IPS-18c (cell line): ENCODE measurements around the gene PPP1R11.
A peak's percentile ranks its signal among the peaks of the same experiment; 100 is the strongest.
"Not testable (repeated sequence)": the region's sequence is repeated elsewhere in the genome, so short reads cannot be mapped to it uniquely, and the experiment has no call there.

ENCODE experiments used
- H3K4me3 ChIP-seq: 2 replicates; pipeline ENCODE4 v1.7.0; 2013; ENCODE audit warnings: low read depth, mild to moderate bottlenecking, low read length, moderate library complexity; ENCODE audit not compliant: insufficient read depth
- H3K9me3 ChIP-seq: one replicate; pipeline ENCODE4 v1.6.1; 2013; ENCODE audit warnings: mild to moderate bottlenecking, low read length, moderate library complexity; ENCODE audit not compliant: control insufficient read depth, insufficient read depth

PPP1R11 gene, protein sequence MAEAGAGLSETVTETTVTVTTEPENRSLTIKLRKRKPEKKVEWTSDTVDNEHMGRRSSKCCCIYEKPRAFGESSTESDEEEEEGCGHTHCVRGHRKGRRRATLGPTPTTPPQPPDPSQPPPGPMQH

DNA sequence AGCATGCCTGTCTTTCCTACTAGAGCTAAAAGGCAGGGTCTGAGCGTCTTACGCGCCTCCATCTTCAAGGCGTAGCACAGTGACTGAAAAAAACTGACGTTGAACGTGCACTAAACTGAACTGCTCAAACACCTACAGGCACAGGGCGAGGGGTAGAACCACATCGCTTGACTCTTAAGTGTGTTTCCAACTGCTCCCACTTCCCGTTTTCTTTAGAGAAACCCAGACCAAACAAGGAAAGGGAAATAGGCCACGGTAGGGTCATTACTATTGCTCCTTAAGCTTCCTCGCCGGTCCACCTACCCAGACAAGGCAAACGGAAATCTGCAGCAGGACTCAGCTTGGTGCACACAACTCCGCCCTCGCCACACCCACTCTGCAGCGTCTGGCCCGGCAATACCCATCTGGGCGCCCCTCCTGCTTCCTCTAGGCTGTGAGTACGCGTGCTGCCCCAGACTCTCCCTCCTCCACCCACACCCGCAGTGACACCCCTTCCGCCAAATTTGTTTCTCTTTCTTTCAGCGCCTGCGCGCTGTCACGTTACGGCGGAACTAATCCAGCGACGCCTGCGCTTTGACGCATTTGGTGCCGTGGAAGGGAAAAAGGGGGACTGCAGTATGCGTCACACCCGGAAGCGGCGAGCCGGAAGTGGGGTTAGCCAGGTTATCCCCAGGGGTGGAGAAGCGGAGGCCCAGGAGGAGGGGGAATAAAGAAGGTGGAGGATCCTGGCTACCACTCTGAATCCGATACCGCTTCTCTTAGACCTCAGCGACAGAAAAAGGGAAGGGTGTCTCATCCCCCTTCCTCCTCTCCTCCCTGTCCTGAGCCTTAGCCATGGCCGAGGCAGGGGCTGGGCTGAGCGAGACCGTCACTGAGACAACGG is at the start of gene PPP1R11:
Gene PPP1R11, plus strand, starts transcription at position 622 of the 883 bp plus-strand sequence. Its CDS starts 213 bp downstream, at position 835.
- H3K4me3 ChIP-seq = peak within 1 kb of the TSS; percentile 95
- H3K9me3 ChIP-seq = no peaks in the 10 kb centered on the region

DNA sequence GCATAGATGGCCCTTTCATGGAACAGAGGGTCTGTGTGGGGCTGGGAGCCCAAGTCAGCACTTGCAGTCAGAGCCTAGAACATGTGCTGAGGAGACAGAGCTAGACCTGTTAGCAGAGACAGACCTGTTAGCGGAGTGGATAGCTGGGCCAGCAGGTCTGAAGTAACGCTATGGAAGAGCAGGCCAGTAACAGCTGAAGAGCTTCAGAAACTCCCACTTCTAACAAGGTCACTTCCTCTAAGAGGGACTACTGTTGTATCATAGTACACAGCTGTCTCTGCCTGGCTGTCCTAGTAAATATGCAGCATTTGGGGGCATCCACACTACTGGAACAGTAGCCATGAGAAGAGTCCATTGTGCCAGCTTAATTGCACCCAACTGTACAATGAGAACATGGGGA is 47.2 kb upstream of the PPP1R11 start:
- Histone ChIP-seq H3K4me3 (no peak overlapping the region), H3K9me3 (no peaks in the 10 kb centered on the region)

DNA sequence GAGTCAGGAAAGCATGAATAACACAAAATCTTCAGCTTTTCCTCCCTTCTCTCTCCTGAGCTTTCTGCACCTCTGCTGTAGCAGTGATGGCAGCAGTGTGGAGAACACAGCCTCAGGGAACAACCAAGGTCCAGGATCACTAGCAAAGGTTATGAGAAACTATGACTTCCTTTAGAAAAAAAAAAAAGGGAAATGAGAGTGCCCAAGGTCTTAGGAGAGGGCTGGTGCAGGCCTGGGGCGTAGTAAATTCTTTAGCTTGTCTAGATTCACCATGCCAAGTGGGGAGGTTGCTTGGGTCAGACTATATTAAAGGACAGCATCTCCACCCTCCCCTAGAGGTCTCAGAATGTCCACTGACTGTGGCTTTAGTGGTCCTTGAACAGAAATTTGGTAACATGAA is 46.4 kb upstream of the PPP1R11 start:
- no peaks in the 10 kb centered on the region for H3K9me3 ChIP-seq
- no peak overlapping the region for H3K4me3 ChIP-seq

DNA sequence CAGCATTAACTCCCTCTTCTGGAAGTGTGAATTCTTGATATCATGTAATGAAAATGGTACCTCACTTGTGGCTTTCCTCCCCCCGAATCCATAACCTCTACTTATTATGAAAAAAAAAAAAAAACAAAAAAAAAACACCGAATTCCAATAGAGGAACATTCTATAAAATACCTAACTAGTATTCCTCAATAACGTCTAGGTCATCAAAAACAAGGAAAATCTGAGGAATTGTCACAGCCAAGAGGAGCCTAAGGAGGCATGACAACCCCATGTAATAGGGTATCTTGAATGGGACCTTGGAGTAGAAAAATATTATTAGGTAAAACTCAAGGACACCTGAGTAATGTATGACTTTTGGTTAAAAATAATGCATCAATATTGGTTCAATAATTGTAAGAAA is 44.8 kb upstream of the PPP1R11 start:
- H3K9me3 ChIP-seq = no peaks in the 10 kb centered on the region
- H3K4me3 ChIP-seq = no peak overlapping the region

DNA sequence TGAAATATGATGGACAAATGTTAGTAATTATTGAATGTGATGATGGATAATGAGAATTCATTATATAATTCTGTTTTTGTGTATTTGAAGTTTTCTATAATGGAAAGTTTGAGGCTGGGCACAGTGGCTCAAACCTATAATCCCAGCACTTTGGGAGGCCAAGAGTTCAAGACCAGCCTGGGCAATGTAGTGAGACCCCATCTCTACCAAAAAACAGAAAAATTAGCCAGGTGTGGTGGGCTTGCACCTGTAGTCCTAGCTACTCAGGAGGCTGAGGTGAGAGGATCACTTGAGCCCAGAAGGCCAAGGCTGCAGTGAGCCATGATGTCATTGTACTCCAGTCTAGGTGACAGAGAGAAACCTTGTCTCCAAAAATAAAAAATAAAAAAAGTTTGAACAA is 44.3 kb upstream of the PPP1R11 start:
- not testable (repeated sequence) for H3K9me3 ChIP-seq, H3K4me3 ChIP-seq

DNA sequence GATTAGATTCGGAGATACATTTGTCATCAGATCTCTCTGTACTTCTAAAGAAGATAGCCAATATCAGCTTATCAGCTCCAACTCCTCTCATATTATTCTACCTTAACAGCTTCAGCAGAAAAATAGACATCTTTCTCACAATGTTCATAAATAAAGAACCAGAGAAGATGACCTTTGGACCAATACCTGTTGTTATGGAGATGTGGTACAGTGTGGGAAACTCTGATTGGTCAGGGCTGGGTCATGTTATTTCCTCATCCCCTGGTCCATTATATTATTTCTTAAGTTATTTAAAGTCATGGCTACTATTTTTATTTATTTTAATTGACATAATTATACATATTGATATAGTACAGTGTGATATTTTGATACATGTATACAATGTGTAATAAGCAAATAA is 41.8 kb upstream of the PPP1R11 start:
- Histone ChIP-seq H3K4me3 (no peak overlapping the region), H3K9me3 (no peaks in the 10 kb centered on the region)

DNA sequence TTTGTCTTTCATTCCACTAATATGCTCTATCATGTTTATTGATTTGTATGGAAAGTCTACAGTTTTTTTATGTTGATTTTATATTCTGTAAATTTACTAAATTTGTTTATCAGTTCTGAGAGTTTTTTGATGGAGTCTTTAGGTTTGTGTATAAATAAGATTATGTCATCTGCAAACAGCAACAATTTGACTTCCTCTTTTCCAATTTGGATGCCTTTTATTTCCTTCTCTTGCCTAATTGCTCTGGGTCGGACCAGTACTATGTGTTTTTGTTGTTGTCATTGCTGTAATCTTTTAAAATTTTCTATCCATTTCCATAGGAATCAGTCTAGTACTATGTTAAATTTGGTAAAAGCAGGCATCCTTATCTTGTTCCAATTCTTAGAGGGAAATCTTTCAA is 37.4 kb upstream of the PPP1R11 start:
- H3K9me3 ChIP-seq = no peaks in the 10 kb centered on the region
- H3K4me3 ChIP-seq = no peak overlapping the region

DNA sequence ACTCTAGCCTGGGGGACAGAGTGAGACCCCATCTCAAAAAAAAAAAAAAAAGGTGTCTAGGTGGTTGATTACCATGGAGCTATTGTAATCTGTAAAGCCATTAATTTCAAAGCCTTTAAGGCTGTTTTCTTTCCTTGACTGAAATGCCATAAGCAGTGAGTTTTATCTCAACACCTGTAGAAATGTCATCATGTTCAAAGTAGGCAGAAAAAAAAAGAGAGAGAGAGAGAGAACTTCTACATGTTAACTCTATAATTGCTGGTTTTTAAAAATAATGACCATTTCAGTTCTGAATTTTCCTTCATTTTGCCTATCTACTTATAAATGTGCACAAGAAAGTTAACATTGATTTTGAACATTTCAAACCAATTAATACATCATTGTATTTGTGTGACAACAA is 35.6 kb upstream of the PPP1R11 start:
- H3K9me3 ChIP-seq = no peaks in the 10 kb centered on the region
- no peak overlapping the region for H3K4me3 ChIP-seq

DNA sequence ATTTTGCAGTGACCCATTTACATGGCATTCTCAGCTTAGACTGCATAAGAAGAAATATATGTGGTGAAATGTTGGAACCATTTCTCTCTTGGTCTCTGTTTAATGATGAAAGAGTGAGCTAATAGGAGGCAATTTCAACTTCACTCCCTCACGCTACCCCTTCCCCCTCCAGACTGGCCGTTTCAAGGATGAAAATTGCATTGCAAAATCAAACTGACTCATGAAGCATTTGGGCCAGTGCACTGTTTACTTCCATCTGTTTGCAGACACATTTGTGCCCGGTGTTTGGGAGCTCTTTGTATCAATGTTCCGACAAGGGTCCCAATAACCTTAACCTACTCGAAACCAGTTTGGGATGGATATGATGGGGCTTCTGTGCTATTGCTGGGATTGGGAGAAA is 33.6 kb upstream of the PPP1R11 start:
- not testable (repeated sequence) for H3K9me3 ChIP-seq, H3K4me3 ChIP-seq

DNA sequence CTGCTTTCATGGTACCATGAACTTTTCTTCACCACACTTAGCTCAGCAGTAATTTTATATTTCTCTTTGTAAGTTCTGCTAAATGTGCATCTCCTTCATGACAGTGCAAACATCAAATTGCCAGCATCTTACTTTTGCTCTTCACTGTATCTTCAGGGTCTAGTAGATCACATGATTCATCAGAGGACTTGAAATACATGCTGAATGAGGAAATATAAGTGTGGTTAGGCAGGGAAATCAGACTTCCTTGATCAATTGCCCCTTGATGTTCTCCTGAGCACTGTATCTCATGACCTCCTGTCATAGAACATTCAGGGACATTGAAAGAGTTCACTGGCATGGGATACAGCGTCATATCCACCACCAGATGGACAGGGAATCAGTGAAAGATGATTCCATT is 31.2 kb upstream of the PPP1R11 start:
- no peak overlapping the region for H3K4me3 ChIP-seq
- no peaks in the 10 kb centered on the region for H3K9me3 ChIP-seq

DNA sequence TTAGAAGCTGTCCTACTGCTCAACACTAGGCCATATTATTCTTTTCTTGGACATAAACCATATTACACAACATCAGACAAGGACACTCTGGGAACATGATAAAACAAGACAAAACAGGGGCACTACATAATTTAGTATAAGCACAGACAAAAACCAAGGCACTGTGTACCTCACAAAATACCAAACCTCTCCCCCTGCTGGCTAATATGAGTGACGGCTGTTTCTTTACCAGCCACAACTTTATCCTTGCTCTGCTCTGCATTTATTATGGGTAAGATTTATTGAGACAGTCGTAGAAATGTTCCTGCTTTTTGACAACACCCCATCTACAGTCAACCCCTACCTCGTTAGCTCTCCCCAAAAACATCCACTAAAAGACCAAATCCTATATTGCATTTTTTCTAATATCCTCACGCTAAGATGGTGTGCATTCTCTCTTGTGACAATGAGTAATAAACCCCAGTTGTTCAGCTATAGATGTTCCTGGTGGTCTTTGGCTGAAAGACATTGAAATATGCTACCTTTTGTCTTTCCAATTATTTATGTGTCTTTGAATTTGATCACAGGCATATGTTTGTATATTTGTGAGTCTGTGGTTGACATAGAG is 29.7 kb upstream of the PPP1R11 start:
- Histone ChIP-seq H3K4me3 (no peak overlapping the region), H3K9me3 (no peaks in the 10 kb centered on the region)

DNA sequence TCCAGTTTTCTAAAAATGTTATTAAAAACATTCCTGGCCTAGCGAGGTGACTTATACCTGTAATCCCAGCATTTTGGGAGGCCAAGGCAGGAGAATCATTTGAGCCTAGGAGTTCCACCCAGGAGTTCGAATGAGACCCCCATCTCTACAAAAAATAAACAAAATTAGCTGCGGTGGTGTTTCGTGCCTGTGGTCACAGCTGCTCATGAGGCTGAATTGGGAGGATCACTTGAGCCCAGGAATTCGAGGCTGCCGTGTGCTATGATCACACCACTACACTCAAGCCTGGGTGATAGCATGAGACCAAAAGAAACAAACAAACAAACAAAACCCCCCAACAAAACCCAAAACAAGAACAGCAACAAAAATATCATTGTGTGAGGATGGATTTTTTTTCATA is 25.8 kb upstream of the PPP1R11 start:
- Histone ChIP-seq H3K4me3 (no peak overlapping the region), H3K9me3 (no peaks in the 10 kb centered on the region)

DNA sequence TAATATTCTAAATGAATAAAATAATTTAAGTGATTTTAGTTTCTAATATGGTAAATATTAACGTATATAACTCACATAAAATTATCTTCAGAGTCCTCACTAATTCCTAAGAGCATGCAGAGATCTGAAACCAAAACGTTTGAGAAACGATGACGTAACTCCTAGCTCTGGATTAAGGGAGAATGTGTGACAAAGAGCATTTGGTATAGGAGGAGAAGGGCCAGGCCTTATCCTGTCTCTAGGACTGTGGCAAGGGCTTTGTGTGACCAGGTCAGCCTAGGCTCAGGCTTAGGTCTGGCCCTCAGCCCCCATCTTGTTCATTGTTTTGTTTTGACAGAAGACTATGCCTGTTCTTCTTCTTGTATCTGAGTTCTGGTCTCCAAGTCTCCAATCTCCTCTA is 25.2 kb upstream of the PPP1R11 start:
- no peaks in the 10 kb centered on the region for H3K9me3 ChIP-seq
- H3K4me3 ChIP-seq = no peak overlapping the region

DNA sequence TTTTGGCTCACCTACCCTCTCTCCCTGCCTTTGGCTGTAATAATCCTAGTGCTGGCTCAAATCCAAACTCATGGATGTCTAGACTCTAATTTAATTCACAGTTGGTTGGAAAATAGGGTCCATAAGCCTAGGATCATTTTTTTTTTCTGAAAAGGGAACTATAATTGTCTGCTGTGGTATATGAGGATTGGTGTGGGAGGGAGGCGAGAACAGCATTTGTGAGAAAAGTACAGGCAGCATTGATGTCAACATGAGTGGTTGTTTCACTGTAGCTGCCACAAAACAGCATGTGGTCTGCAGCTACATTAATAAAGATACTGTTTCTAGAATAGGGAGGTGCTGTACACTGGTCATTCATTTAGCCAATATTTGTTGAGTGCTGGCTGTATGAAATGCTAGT is 24.5 kb upstream of the PPP1R11 start:
- Histone ChIP-seq H3K4me3 (no peak overlapping the region), H3K9me3 (no peaks in the 10 kb centered on the region)

DNA sequence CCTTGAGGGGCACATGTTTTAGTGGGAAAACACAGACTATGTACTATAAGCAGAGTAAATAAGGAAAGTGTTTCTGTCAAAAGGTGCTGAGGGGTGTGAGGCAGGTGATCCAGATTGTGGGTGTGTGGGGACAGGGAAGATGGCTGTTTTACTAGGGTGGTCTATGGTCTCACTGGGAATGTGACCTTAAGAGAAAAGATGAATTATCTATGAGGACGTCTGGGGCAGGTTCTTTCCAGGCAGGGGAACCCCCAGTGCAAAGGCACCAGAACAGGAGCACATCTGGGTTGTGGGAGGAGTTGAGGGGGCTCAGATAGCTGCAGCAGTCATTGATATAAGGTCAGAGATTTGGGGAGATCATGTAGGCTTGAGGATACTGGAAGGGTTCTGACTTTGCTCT is 24.1 kb upstream of the PPP1R11 start:
- no peak overlapping the region for H3K4me3 ChIP-seq
- H3K9me3 ChIP-seq = no peaks in the 10 kb centered on the region

DNA sequence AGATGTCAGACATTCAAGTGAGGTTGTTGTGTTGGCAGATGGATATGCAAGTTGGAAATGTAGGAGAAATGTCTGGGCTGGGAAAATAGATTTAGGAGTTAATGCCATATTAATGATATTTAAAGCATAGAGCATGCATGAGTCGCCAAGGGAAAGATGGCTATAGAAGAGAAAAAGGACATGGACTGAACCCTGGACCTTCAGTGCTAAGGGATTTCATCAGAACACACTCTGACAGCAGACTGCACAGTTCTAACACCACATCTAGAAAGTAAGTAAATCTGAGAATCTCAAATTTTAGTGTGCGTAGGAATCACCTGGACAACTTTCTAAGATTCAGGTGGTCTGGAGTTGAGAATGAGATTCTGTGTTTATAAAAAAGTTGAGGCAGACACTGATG is 23.3 kb upstream of the PPP1R11 start:
- H3K4me3 ChIP-seq = no peak overlapping the region
- H3K9me3 ChIP-seq = no peaks in the 10 kb centered on the region

DNA sequence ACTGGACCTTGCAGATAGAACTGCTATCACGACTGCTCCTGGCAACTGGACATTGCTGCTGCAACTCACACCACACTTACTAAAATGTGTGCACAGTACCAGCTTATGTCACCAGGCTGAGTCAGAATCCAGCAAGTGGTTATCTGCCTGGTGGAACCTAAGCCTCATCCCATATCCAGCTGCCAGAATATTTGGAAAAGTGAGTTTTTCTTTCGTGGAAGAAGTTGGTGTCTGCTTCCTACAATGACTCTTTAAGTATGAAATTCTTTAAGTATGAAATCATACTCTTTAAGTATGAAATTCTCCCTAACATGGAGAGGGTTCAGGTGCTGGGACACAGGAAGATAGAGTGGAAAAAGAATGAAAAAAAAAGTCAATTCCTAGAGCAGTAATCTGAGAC is 22.4 kb upstream of the PPP1R11 start:
- H3K9me3 ChIP-seq = no peaks in the 10 kb centered on the region
- H3K4me3 ChIP-seq = no peak overlapping the region

DNA sequence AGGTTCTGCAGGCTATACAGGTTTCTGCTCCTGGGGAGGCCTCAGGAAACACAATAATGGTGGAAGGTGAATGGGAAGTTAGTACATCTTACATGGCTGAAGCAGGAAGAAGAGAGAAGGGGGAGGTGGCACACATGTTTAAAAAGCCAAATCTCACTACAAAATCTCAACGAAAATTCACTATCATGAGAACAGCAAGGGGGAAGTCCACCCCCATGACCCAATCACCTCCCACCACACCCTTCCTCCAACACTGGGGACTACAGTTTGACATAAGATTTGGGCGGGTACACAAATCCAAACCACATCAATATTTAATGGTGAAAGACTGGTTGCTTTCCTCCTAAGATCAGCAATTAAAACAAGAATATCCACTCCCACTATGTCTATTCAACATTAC is 19.8 kb upstream of the PPP1R11 start:
- Histone ChIP-seq H3K4me3 (no peak overlapping the region), H3K9me3 (no peaks in the 10 kb centered on the region)
